NCI-H1105 (cell line): ENCODE results near the gene SCAF11.

Experiments
- DNase-seq: peaks from one replicate; lab custom pipeline; 2025; lab: John Stamatoyannopoulos, UW

Gene SCAF11

DNA sequence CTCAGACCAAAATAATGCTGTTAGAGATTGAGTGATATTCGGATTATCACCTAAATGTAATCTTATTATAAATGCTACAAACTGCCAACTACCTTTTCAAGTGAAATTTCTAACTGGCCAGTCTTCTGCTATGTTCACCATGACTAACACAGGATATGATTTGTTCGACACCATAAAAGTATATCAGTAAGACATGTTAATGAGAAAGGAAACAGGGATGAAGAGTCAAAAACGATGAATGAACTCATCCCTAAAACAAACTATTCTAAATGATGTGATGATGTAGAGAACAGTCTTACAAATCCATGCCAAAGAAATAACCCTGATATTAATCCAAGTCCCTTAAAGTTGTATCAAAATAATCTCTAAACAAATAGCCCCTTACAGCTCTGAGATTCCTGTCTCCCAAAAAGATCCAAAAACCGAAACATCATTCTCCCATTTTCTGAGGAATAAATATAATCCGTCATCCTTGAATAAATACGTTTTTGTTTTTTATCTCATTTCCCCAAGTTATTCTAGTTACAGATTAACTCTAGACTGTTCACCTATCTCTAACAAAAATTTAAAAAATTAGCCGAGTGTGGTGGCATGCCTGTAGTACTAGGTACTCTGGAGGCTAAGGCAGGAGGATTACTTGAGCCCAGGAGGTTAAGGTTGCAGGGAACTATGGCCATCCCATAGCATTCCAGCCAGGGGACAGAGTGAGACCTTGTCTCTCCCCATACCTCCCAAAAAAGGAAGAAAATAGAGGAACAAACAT is 9.1 kb downstream of the SCAF11 start:
- no peak for DNase-seq

DNA sequence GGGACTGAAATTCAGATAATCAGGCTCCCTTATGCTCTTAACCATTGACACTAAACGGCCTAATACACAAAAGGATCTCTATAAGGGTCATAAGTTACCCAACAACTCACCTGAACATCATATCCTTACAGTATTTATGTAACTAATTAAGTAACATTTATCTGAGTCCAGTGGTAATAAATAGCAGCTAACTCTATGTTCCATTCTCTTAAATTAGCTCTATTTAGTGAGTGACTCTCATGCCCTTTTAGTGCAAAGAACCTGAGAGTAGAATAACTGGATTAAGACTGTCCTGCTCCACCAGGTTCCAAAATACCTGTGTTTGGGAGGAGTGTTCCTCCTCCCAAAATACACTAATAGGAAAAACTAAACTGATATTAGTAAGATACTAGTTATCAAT is 9.8 kb downstream of the SCAF11 start:
- DNase-seq = no peak

GRCh38 chr12:45978108-45978507 is 12.3 kb downstream of the SCAF11 start:
- no peak for DNase-seq

GRCh38 chr12:45977620-45978019 is 12.8 kb downstream of the SCAF11 start:
- no peak for DNase-seq

DNA sequence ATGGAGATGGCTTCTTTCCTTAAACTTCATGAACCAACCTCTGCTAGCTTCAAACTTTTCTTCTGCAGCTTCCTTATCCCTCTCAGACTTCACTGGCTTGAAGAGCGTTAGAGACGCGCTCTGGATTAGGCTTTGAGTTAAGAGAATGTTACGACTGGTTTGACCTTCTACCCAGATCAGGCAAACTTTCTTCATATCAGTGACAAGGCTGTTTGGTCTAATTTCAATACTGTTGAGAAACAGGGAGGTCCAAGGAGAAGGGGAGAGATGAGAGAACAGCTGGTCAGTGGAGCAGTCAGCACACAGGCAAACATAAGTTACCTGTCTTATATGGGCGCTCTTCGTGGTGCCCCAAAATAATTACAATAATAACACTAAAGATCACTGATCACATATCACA is 14.9 kb downstream of the SCAF11 start:
- no peak for DNase-seq

- no peak for DNase-seq
These were observed 15.5 kb downstream of the SCAF11 start for GRCh38 chr12:45974883-45975282.

GRCh38 chr12:45974171-45974719 is 16.1 kb downstream of the SCAF11 start:
- DNase-seq = no peak

- DNase-seq = no peak
These were observed 16.8 kb downstream of the SCAF11 start for GRCh38 chr12:45973526-45973925.

GRCh38 chr12:45970391-45970790 is 20.0 kb downstream of the SCAF11 start:
- DNase-seq = no peak

DNA sequence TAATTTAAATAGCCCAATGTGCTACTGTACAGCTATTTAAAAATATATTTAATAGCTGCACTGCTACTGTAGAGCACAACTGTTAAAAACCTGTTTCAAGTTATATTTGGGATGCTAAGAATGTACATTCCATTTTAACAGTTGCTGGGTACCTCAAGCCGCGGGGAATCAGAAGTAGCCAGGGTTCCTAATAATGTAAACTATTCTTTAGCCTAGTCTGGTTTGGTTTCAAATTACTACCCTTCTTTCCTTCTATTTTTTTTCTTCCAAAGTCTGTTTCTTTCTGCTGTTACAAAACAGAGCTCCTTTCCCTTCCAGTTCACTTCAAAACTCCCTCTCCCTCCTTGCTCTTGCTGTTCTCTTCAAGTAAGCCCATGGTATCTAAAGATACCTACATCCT is 21.3 kb downstream of the SCAF11 start:
- DNase-seq = no peak

GRCh38 chr12:45966486-45966885 is 23.9 kb downstream of the SCAF11 start:
- DNase-seq = no peak

DNA sequence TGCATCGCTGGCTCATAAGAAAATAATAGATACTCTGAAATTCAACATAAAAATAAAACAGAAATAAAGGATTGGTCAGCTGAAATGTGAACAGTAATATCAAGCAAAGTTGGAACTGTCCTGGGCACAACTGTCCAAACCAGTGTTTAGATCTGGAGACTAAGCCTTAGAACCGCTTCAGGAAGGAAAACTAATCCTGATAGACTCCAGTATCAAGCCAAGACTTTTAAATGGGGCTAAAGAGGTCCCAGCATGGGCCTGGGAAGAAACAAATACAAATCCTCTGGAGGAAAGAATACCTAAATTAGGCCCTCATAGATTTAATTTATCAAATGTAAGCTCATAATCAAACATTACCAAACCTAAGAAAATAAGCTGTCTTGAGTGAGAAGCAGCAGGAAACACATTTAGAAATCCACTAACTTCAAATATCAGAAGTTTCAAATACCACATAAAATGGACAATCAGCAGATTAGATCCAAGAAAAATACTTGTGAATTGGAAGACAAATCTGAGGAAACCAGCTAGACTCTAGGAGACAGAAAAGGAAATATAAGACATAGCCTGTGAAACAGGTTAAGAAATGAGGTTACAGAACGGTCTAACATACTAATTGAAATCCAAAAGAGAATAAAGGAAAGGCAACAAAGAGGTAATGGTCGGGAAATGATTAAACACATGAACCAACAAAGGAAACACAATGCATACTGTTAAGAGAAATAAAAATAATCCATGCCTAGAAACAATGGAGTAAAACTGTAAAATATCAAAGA is 27.6 kb downstream of the SCAF11 start:
- DNase-seq = no peak

GRCh38 chr12:45959728-45960127 is 30.6 kb downstream of the SCAF11 start:
- DNase-seq = peak; percentile 23

- no peak for DNase-seq
These were observed 31.3 kb downstream of the SCAF11 start for GRCh38 chr12:45959025-45959424.

DNA sequence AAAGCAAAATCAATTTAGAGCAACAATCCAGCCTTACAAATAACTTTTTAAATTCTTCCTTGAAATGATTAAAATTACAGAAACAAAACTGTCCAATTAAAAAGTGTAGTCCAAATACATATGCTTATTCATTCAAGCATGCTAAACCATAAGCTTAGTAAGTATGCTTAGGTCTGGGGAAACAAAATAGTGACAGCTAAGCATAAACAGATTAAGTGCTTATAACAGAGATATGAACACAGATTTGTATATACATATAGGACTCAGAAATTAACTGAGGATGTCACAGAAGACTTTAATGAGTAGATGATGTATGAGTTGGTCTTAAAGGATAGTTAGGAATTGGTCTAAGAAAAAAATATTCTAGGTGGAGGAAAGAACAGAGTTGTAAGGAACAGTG is 41.8 kb downstream of the SCAF11 start:
- no peak for DNase-seq

GRCh38 chr12:45946435-45946834 is 43.9 kb downstream of the SCAF11 start:
- DNase-seq = no peak

DNA sequence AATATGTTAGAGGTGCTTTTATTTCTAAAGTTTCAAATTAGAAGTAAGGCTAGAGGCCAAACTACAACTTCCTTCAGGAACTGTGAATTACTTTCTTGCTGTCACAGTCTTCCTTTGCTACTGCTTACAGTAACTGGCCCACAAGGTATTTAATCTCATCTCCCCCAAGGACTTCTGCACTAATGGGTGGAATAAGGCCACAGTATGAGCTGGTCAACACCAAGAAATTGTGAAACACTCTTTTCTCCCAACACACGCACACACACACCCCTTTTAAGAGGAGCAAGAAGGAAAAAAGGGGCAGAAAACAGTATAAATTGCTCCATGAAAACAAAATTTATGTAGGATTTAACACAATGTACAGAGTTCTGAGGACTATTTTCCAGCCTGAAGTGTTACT is 45.6 kb downstream of the SCAF11 start:
- no peak for DNase-seq

- DNase-seq = no peak
These were observed 50.6 kb downstream of the SCAF11 start for GRCh38 chr12:45939759-45940158.

GRCh38 chr12:45938566-45938965 is 51.8 kb downstream of the SCAF11 start:
- peak; percentile 29 for DNase-seq

DNA sequence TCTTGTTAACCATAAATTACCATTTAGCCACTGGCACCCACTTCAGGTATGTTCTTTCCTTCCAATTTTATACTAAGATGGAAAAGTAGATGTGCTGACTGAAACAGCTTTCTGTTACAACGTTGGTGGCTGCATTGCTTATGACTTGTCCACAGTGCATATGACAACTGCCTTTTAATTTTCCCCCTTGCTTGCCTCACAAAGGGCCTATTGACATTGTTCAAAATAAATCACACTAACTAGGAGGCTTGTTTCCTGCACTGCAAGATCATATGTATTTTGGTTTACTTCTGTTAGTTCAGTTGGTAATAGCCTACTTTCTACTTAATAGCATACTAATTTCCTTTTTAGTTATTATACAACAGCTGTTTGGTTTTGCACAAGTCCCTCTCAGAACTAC is 55.4 kb downstream of the SCAF11 start:
- no peak for DNase-seq

DNA sequence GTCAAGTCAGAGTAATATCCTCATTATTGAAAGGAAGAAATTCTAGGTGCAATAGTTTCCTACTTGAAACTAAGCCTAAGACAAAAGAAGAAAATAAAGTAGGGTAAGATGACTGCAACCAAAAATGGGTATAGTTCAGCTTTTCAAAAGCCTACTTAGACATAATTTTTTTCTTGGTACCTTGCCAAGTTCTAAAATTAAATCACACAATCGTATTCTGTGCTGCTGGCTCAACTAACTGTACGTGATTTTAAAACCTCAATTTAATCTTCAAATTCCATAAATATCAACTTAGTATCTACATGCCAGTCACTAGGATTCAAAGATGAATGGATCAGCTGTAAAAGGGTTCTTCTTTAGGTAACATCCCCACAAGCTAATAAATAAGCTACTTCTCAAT is 56.9 kb downstream of the SCAF11 start:
- no peak for DNase-seq

DNA sequence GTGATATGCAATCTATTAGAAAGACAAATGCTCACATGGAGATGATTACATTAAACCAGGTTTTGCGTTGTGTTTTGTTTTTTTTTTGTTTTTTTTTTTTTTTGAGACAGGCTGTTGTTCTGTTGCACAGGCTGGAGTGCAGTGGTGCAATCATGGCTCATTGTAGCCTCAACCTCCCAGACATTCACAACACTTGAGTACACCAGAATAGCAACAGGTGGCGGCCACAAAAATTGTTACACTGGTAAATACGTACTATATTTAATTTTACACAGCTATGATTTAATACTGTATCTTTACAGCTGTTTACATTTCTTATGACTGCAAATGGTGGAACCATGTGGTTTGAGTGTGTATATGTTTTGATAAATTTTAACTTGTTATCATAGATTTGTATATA is 60.0 kb downstream of the SCAF11 start:
- no peak for DNase-seq

- no peak for DNase-seq
These were observed 62.1 kb downstream of the SCAF11 start for GRCh38 chr12:45928309-45928708.
